NCI-H446 (cell line): ENCODE data around the gene SORL1.

Source experiments
- DNase-seq, 2 experiments: peaks; one replicate each; lab custom pipeline; 2025; lab: John Stamatoyannopoulos, UW

The SORL1 gene

DNA sequence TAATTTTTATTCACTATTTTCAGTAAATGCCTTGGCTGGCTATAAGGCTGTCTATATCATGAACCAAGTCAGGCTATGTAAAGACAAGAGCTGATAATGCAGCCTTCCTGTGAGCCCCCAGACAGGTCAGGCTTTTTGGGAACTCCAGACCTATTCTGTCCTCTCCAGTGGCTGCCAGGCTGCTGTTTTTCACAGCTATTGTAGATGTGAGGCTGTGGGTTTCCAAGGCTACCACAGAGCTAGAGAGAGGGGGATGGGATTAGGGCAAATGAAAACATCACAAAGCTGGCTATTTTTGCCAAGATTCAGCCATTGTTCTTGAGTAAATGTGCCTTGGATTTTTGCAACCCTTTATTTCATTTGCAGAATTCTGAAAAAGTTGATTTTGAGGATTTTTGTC, 56.3 kb downstream of the SORL1 start:
- no peak for DNase-seq

GRCh38 chr11:121510438-121510837, 58.3 kb downstream of the SORL1 start:
- DNase-seq: no peak

DNA sequence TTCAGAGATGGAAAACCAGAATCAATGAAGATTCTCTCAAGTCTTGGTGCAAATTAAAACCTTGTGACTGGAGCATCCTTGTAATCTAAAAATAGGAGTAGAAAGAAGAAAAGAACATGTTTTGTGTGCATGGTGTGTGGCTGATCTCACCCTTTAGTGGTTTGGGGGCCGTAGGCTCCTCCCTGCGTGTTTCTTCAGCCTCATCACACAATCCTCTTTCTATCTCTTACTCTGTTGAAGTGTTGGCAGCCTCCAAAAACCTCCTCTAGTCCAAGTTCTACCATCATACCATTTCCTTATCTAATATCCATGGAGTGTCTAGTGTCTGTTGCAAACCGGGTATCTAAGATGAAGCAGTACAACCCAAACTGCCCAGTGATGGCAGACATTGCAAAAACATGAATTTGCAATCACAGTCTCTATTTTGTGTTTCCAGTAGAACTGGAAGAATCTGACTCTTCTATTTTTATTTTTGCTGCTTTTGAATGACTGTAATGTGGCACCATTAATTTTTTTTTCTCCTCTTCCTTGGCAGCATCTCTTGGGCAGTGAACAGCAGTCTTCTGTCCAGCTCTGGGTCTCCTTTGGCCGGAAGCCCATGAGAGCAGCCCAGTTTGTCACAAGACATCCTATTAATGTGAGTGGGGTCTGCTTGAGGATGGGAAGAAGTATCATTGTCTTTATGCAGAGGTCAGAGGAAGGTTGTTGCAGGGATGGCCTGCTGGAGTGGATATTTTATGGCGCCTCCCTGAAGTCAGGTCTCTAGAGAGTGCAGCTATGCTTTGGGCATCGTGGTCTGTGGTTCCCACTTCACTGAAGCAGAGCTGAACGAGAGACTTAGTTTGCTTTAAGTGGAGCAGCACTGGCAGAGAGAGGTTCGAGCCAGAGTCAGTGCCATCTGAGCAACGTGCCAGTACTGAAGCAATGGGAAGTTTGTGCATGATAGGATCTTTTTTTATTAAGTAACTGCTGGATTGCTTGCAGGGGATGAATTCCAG, 60.7 kb downstream of the SORL1 start:
- no peak for DNase-seq

DNA sequence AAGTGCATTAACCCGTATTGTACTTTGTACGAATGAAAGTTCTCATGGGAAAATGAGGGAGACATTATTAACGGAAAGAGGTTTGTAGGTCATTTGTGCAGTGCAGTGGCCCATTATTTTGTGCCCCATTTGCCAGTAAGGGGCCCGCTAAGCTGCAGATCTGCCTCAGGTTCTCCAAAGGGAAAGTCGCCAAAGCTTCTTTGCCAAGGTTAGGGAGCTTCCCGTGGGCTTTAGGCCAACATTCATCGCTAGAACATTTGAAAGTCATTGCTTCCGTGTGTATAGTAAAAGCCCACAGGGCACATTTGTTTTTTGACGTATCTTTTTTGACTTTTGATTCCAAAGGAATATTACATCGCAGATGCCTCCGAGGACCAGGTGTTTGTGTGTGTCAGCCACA, 61.7 kb downstream of the SORL1 start:
- DNase-seq: peak in 1 of 2 experiments; percentile 42

DNA sequence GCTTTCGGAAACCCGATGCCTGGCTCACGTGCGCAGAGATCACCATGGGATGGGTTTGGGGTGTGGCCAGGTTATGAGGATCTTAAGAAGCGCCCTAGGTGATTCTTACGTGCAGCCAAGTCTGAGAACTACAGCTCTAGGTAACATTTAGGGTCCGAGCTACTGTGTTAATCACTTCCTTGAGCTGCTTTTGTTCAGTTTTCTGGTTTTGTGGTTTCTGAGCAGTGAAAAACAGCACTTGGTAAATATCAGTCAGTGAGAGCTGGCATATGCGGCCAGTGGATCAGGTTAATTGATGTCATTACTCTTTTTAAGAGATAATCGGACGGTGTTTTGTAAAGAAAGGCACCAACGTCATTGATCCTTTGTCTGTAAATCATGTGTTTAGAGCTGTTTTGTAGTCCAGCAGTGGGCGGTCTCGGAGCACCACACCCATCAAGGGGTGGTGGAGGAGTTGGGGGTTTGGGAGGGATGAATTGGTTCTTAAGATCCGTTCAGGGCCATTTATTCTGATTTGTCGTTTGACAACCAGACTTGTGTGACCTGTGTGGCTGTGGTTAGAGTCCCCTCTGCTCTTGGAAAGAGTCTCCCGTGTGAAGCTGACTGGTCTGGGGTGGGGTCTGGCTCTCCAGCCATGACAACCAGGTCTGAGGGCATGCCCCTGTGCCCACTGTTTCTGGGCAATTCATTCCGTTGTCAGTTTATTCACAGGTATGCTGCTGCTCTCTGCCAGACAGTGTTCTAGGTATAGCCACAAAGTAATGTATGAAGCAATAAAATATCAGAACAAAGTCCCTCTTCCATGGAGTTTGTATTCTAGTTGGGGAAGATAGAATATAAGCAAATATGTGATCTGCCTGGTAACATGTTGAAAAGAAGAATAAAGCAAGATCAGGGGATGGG, 62.6 kb downstream of the SORL1 start:
- no peak for DNase-seq

DNA sequence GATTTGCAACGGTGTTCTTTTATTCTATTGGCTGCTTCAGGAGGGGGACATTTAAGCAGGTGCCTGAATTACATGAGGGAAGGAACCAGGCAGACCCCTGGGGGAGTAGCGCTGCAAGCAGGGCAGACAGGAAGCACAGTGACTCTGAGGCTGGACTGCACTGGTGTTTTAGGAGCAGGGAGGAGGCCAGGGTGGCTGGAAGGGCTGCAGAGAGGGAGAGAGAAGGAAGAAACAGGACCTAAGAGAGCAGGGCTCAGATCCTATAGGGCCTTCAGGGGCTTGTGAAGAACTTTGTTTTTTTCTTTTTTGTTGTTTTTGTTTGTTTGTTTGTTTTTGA, 63.2 kb downstream of the SORL1 start:
- no peak for DNase-seq

- no peak for DNase-seq
These were observed 65.9 kb downstream of the SORL1 start for GRCh38 chr11:121517996-121518395.

DNA sequence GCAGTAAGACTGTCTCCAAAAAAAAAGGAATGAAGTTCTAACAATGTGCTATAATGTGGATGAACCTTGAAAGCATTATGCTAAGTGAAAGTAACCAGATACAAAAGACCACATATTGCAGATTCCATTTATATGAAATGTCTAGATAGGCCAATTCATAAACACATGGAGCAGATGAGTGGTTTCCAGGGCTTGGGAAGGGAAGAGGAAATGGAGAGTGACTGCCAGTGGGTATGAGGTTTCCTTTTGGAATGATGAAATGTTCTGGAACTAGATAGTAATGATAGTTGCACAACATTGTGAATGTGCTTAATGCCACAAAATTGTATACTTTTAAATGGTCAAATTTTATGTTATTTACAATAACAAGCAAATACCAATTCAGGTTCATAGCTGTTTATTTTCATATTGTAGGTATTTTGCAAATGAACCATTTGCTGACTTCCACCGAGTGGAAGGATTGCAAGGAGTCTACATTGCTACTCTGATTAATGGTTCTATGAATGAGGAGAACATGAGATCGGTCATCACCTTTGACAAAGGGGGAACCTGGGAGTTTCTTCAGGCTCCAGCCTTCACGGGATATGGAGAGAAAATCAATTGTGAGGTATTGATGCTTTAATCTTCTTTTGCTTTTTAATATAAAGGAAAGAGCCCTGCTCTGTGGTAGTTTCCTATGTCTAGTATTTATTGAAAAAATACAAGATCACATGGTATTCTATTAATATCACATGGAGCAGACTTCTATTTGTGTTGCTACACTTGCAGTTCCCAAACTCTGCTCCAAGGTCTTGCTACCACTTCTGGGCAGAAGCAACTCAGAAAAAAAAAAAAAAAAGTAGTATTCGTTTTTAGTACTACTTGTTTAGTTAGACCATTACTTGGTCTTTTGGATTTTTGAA, 68.4 kb downstream of the SORL1 start:
- no peak for DNase-seq

GRCh38 chr11:121521145-121522042, 69.3 kb downstream of the SORL1 start:
- DNase-seq: no peak

DNA sequence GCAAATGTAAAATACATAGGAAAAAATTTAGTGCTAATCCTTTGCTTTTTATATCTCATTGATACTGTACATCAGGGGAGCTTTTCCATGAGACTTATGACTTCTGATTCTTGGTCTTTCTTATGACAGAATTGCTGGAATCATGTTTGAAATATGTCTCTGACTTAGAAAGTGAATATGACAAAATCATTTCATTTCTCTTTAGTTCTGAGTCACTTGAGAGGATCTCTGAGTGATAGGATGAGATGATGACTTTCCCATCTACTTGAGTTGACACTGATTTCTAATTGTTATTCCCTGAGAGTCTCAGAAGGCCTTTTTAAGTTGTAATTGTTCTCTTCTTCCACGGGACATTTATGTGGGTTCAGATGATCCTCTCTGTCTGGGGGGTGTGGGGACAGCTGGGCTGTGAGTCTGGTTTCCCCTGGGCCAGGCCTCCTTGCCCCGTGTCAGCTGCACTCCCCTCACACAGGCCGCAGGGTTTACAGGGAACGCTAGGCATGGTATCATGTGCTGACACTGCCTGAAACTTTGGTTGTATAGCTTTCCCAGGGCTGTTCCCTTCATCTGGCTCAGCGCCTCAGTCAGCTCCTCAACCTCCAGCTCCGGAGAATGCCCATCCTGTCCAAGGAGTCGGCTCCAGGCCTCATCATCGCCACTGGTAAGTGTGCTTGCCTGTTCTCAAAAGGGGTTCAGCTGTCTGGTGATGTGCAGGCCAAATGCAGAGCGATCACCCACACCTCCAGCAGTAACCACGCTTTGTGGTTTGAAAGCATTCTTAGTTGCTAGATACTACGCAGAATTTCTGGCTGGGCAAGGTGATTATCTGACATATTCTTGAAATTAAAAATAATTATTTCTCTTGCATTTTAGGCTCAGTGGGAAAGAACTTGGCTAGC, 70.2 kb downstream of the SORL1 start:
- no peak for DNase-seq

GRCh38 chr11:121523581-121524232, 71.6 kb downstream of the SORL1 start:
- DNase-seq: no peak

DNA sequence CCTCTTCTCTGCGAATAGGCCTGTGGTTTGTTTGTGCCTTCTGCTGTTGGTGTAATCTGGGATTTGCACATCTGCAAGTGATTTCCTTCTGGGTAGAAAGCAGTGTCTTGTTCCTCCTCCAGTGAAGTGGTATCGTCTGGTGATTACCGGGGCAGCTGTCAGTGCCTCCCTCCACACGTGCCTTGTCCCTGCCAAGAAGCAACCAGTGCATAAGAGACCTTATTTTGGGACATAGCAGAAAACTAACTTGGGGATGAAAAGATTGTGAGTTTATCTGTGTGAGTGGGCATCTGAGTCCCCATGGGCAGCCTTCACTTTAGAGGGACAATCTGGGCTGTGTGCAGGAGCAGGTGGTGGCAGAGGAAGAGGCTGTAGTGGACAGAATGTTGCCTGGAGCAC, 72.1 kb downstream of the SORL1 start:
- DNase-seq: no peak

- DNase-seq: no peak
These were observed 73.3 kb downstream of the SORL1 start for GRCh38 chr11:121525376-121525775.

- no peak for DNase-seq
These were observed 78.1 kb downstream of the SORL1 start for GRCh38 chr11:121530257-121530656.

- DNase-seq: no peak
These were observed 81.5 kb downstream of the SORL1 start for GRCh38 chr11:121533601-121534000.

DNA sequence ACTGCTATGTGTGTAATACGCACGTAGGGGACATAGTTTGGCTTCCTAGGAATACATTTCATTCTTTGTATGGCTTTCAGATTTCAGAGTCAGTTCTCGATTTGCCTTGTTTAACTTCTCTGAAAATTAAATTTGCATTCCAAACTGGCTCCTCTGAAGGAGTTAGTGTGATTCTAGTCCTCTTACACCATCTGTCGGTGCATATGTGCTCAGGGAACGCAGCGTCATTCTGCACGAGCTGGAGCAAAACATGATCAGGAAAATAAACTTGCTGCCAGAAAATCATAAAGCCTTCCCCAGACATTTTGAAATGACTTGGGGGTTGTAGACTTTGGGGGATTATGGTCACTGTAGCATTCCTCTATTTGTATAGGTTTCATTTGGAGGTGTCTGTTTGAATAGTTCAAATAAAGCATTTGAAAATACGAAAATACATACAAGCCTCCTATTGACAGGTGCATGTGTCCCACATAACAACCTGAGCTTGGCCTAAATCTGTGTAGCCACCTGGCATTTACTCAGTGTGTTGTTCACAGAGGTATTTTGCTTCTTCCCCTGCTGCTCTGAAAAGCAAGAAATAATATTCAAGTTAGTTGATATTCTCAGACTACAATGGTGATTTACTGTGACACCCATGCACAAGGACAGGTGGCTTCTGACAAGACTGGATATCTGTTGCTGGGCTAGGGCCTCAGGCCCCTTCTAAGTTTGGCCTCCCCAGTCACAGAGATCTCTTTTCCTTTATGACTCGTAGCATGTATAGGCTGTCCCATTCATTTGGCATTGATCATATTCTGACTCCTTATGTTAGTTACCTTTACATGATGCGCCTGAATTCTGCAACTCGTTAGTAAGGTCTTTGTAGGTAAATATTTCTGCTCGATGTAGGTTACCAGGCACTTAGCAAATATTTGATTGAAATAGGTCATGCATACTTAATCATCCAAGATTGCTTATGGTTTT, 82.3 kb downstream of the SORL1 start:
- DNase-seq: peak; percentile 84 to 86

DNA sequence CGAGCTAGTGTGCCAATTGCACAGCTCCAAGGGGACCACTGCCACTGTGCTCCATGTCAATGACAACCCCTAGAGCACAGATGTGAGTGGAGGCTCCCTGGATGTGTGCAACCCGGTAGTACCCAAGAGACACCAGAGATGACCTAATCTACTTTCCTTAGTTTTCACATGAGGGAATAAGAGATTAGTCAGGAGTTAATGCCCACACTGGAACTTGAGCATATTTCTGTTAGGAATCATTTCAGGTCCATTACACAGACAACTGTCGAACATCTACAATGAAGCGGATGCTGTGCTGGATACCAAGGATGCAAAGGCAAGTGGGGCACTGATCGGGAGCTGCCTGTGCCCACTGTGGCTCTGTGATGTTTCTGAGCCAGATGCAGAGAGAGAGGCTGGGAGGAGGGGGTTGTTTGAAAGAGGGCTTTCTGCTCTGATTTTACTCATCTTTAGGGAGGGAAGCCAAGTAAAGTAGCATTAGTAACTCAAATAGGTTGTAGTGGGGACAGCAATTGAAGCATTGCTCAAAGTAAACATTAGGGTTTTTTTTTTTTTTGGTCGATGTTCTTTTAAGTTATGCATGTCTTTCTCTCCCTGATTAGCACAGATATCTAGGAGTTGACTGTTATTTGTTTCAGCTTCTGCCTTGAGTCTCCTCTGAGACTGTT, 83.1 kb downstream of the SORL1 start:
- DNase-seq: peak; percentile 75 to 77
